ENCODE data around the gene F10. TPM values are rescaled to one million over a fixed set of nuclear protein-coding genes. Genes with fewer than 3 reads are reported as not detected.

Gene F10
- total and polyA plus RNA-seq, 2 of the 13 experiments (the other 11 are each of a cell fraction or from before 2014, with no cell fraction given): 58.4 to 237 TPM

- TF ChIP-seq TFE3 (CRISPR knock-in tag; IDR thresholded peaks at IDR 0.05) (peak; percentile 80), ZBTB26 (CRISPR knock-in tag; IDR thresholded peaks at IDR 0.05; ENCODE audit: borderline replicate concordance) (peak; percentile 98), ZFP37 (CRISPR knock-in tag; IDR thresholded peaks at IDR 0.05; ENCODE audit: borderline replicate concordance) (no peak), DMAP1 (CRISPR knock-in tag; IDR thresholded peaks at IDR 0.05) (no peak; the same call in 1 of the 2 replicates), JUND (CRISPR knock-in tag; IDR thresholded peaks at IDR 0.05) (no peak), NFKBIZ (CRISPR knock-in tag; IDR thresholded peaks at IDR 0.05) (0 out of 2 replicates have a peak, but pooled peaks have one; percentile 23), ZNF547 (CRISPR knock-in tag; IDR thresholded peaks at IDR 0.05) (no peak), ZBTB43 (CRISPR knock-in tag; conservative IDR thresholded peaks at IDR 0.05) (0 out of 2 replicates have a peak, but pooled peaks have one; percentile 46), TEAD3 (CRISPR knock-in tag; optimal IDR thresholded peaks at IDR 0.05; ENCODE audit: borderline replicate concordance) (peak; percentile 40), ATF2 (CRISPR knock-in tag; IDR thresholded peaks at IDR 0.05) (no peak), GATAD2A (CRISPR knock-in tag; IDR thresholded peaks at IDR 0.05) (peak; percentile 24; the same call in 1 of the 2 replicates), TBL1XR1 (IDR thresholded peaks at IDR 0.05; ENCODE audit: borderline replicate concordance, low read length, partially characterized antibody) (no peak), BHLHE40 (IDR thresholded peaks at IDR 0.05; ENCODE audit: low read length) (peak; percentile 92), PRDM4 (CRISPR knock-in tag; IDR thresholded peaks at IDR 0.05; ENCODE audit: borderline replicate concordance) (0 out of 2 replicates have a peak, but pooled peaks have one; percentile 15), HNF1A (IDR thresholded peaks at IDR 0.05; ENCODE audit: low read depth) (no peak), HNF1A (CRISPR knock-in tag; IDR thresholded peaks at IDR 0.05; ENCODE audit: borderline replicate concordance) (no peak)
Observed at GRCh38 chr13:113153810-113154748, 31.5 kb downstream of the F10 start (continued).
